Measurements from ENCODE around the gene TMEM119.

The TMEM119 gene

GRCh38 chr12:108615918-108616317 is 18.0 kb upstream of the TMEM119 start:
- DNase-seq, result no peak

DNA sequence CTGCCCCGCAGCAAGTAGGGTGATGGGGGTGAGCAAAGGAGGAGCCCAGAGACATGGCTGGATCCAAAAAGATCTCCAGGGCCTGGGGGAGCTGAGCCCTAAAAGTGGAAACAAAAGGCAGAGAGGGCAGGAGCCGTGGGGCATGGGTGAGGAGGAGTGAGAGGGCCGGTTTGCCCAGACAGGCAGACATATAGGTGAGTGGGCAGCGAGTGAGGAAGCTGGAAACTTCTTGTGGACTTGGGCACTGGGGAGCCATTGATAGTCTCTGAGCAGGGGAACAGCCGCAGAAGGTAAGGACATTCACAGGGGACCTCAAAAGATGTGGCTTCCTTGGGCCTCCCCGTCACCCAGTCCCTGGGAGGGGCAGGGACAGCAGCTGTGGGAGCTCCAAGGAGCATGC is 16.8 kb upstream of the TMEM119 start:
- no peak for DNase-seq

DNA sequence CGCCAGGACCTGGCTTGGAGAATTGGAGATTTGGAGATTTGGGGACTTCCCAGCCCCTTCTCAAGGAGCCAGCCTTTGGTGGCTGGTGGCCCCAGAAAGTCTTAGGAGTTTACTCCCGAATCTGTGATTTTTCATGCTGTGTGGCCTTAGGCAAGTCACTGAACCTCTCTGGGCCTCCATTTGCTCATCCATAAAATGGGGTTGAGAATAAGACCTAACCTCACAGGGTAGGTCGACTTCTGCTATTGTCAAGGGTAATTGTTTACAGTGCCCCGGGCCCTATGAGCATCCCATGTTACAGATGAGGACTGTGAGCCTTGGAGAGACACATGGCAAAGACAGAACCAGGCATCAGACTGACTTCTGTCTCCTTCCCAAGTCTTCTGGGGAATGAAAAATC is 16.2 kb upstream of the TMEM119 start:
- DNase-seq, result no peak

- DNase-seq, result peak; percentile 39
Observed at GRCh38 chr12:108613548-108613947, 15.7 kb upstream of the TMEM119 start.

- no peak for DNase-seq
Observed at GRCh38 chr12:108612788-108613282, 15.0 kb upstream of the TMEM119 start.

DNA sequence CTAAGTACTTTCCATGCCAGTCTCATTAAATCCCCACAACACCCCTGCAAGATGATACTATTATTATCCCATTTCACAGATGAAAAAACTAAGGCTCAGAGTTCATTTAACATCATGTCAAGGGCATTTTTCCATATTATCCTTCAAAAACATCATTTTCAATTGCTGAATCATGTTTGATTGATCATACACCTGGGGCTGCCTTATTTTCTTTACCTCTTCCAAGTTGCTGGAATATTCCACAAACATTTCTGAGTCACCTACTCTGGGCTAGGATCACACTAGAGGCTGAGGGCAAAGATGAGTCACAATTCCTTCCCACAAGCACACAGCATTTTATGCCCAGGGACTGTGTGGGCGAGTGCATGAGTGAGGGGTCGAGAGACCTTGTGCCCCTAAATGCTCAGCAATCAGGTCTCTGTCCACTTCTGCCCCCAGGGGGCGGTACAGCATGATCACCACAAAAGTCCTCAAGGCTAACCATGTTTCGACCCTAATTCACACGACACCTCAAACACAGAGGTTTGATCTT is 14.1 kb upstream of the TMEM119 start:
- DNase-seq, result peak; percentile 82

GRCh38 chr12:108610856-108611605 is 13.1 kb upstream of the TMEM119 start:
- DNase-seq, result no peak

DNA sequence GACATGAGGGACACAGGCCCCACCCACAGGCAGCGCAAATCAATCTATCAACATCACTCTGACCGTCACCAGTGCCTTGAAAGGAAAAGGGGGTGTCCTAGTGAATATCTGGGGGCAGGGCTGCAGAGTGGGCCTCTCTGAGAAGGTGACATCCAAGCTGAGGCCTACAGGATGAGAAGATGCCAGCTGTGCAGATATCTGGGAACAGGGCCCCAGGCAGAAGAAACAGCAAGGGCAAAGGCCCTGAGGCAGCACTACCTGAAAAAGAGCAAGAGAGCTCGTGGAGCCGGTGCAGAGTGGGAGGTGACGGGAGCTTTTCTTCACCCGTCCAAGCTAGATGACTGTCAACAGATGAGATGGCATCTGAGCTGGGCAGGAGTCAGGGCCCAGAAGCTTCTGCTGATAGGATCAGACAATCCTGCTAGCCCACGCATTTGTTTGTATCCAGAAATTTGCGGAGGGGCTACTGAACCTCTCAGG is 12.5 kb upstream of the TMEM119 start:
- DNase-seq, result no peak

- DNase-seq, result peak; percentile 59
Observed at GRCh38 chr12:108609537-108610335, 11.9 kb upstream of the TMEM119 start.

- no peak for DNase-seq
Observed at GRCh38 chr12:108608616-108609015, 10.7 kb upstream of the TMEM119 start.

GRCh38 chr12:108607981-108608600 is 10.2 kb upstream of the TMEM119 start:
- DNase-seq, result no peak

DNA sequence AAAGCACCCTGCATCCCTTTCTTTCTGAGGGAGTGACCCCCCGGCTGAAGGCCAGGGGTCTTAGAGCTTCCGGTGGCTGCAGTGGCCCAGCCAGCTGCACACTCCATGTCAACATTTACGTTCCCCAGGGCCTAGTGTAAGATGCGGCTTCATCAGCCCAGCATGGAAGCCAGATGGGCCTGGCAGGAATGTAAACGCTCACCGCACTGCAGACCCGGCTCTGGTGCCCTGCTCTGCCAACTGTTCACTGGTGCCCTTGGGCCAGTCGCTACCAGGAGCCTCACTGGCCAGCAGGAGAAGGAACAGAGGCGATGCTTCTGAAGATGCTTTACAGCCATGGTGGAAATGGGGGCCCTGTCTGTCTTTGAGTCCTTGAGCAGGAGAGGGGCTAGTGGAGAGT is 8.6 kb upstream of the TMEM119 start:
- DNase-seq, result no peak

DNA sequence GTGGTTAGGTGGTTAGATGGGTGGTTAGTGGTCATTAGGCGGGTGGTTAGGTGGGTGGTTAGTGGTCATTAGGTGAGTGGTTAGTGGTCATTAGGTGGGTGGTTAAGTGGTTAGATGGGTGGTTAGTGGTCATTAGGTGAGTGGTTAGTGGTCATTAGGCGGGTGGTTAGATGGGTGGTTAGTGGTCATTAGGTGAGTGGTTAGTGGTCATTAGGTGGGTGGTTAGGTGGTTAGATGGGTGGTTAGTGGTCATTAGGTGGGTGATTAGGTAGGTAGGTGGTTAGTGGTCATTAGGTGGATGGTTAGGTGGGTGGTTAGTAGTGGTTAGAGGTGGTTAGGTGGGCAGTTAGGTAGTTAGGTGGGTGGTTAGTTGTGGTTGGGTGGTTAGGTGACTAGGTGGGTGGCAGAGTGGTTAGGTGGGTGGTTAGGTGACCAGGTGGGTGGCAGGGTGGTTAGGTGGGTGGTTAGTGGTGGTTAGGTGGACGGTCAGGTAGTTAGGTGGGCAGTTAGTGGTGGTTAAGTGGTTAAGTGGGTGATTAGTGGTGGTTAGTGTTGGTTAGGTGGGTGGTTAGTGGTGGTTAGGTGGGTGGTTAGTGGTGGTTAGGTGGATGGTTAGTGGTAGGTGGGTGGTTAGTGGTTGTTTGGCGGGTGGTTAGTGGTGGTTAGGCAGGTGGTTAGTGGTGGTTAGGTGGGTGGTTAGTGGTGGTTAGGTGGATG is 8.0 kb upstream of the TMEM119 start:
- DNase-seq, result no peak

- peak; percentile 43 for DNase-seq
Observed at GRCh38 chr12:108605000-108605689, 7.3 kb upstream of the TMEM119 start.

DNA sequence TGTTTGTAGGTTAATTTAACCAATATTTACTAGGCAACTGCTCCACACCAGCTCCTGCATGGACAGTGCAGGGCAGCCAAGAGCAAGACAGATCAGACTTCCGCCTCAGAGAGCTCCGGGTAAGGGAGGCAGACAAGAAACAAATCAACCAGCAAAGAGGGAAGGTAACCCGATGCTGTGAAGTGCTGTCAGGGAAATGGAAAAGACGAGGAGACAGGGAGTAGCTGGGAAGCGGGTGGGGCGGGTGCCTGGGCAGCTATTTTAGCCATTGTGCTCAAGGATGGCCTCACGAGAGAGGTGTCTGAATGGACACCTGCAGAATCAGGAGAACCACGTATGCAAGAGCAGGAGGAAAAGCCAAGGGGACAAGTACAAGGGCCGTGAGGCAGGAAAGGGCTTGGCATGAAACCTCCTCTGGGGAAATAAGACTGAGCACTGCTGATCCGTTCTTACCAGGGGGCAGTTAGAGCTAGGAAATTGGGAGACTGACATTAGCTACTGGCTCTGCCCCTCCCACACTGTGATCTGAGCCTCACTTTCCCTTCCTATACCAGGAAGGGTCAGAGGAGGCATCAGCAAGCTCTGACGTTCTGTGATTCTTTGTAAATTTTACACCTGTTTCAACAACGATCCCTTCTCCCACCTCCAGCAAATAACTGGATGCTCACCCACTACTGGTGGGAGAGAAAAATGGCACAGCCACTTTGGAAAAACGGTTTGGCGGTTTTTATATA is 6.5 kb upstream of the TMEM119 start:
- no peak for DNase-seq

- DNase-seq, result no peak
Observed at GRCh38 chr12:108603743-108604142, 5.9 kb upstream of the TMEM119 start.

DNA sequence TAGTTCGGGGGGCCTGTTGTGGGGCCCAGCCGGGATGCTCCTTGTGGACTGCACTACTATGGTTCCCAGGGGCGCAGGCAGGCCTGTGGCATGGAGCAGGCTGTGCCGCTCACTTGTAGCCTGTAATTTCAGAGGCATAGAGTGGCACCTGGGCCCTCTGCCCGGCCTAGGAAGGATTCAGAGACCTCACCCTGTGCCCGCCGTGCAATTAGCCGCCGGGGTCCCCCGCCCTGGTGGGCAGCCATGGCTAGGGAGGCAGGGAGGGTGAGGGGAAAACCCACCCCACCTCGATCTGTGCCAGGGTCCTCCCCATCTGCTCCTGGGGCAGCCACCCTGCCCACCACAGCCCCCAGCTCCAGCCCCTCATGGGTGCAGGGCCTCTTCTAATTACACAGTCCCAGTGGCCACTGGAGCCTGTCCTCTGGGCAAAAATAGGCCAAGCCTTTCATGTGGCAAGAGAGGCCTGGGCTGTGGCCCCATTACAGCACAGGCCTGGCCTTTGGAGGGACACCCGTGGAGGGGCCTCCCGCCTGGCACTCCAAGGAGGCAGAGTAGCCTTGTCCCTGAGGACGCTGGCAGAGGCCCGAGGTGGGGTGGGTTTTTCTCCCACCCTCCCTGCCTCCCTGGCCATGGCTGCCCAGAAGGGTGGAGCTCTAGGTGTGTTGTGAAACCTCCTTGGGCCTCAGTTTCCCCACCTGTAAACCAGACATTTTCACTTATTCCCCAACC is 5.3 kb upstream of the TMEM119 start:
- no peak for DNase-seq

DNA sequence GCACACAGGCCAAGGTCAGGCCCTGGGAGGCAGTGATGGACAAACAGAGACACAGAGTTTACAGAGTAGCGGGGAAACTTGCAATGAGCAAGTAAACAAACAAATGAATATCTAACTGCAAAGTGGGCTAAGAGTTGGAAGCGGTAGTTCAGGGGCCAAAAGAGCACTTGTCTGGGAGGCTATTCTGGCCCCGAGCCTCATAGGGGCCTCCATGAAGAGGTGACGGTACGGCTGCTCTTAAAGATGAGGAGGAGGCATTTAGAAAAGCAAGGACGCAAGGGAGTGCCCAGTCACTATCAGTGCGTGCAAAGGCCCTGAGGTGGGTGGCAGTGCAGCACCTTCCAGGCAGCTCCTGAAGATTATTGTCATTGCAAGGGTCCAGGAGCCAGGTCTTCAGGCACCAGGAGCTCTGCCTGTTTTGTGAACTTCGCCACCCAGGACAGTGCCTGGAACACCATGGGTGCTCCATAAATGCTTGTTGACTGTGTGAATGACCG is 4.4 kb upstream of the TMEM119 start:
- no peak for DNase-seq

- DNase-seq, result no peak
Observed at GRCh38 chr12:108600702-108601007, 2.8 kb upstream of the TMEM119 start.

DNA sequence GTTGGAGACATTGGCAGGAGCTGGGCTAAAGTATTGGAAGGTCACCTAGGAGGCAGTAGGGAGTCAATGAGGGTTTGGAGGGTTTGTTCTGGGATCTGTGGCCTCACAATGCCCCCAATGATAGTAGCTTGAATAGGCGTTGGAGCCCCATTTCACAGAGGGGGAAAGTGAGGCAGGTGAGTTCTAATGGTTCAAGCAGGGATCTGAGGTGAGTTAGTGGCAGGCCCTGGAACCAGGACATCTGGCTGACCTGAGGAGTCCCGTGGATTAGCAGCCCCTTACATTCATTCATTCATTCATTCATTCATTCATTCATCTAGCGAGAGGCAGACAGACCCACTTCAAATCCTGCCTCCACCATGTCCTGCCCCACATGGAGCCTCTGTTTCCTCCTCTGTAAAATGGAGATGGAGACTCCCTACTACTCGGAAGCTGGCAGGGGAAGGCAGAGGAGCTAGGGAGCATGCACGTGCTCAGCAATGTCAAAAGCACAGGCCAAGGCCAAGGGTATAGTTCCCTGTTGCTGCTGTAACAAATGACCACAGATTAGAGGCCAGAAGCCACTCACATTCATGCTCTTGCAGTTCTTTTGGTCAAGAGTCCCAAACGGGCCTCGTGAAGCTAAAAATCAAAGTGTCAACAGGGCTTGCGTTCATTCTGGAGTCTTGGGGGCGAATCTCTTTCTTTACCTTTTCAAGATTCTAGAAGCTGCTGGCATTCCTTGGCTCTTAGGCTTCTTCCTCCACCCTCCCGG is 2.2 kb upstream of the TMEM119 start:
- no peak for DNase-seq
